Endothelial cell of hepatic sinusoid (primary cell): Measurements from ENCODE around the gene LIX1.
"Not testable (repeated sequence)": the region's sequence is repeated elsewhere in the genome, so short reads cannot be mapped to it uniquely, and the experiment has no call there.

Experiments
- in situ Hi-C: cut with HindIII; loops from 2 replicates; pipeline ENCODE4 v1.10.0; 2017; ENCODE audit warnings: low sequenced_read_pairs

Gene LIX1

GRCh38 chr5:97148288-97148687 is 5.9 kb upstream of the LIX1 start:
- in situ Hi-C loops = no loop called here

DNA sequence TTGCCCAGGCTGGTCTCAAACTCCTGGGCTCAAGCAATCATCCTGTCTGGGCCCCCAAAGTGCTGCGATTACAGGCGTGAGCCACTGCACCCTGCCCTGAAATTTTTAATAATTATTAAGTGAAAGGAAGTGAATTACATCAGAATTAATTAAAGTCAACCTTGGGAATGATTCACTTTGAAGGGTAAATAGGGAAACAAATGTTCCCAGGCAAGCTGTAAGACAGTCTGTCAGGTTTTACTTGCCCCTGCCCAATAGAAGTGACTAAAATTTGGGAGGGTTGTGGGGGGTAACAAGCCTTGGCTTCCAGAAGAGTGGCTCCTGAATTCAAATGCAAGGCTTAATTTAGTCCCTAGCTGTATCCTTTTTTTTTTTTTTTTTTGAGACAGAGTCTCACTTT is 1.3 kb upstream of the LIX1 start:
- in situ Hi-C loops = no loop called here

DNA sequence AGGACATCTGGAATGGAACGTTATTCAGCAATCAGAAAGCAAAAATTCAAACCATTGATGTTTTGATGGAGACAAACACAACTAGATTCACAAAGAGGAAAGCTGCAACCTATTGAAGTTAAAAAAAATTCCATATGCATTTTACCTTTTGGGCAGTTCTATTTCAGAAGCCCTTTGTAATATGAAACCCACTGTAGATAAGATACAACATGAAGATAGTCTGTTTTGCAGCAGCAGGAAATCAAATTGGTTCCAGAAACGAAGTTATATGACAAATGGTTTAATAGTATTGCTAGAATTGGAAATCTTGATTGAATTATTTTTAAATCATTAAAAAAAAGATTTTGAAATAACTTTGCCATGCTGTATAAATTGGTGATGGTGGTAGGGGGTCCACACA is 872 bp downstream of the LIX1 start:
- in situ Hi-C loops = no loop called here

GRCh38 chr5:97141031-97141430 is 1.4 kb downstream of the LIX1 start:
- in situ Hi-C loops = no loop called here

GRCh38 chr5:97140250-97140649 is 2.2 kb downstream of the LIX1 start:
- in situ Hi-C loops = not testable (repeated sequence)

DNA sequence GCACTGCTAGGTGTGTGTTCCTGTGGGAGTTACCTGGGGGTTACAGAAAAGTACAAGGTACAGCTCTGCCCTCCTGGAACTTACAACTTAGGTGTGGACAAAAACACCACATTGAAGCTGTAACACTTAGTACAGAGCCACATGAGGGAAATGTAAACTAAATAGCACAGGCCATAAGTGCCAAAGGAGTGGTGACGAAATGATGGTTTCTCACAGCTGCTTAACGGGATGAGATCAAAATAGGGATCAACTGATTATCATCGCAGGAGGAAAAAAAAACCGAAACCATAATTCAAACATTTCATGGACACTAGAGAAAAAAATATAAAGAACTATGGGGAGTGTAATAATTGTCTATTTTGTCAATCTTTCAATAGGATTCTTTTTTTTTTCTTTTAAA is 5.9 kb downstream of the LIX1 start:
- in situ Hi-C loops = no loop called here

DNA sequence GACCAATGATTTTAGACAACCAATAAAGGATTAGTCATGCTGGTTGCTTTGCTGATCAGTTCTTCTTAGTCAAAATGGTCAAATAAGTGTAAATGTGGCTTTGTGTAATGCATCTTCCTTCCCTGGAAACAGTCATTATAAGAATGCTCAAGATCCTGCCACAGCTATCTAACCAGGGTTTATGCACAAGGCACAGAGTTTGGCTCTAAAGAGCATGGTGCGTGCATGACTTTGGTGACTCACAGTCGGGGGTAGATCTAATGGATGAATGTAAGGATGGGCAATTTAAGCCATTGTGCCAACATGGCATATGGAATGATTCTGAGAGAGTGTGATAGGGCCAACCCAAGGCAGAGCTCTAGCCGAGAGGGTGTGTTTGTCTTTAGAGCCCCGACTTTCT is 6.5 kb downstream of the LIX1 start:
- in situ Hi-C loops = no loop called here

DNA sequence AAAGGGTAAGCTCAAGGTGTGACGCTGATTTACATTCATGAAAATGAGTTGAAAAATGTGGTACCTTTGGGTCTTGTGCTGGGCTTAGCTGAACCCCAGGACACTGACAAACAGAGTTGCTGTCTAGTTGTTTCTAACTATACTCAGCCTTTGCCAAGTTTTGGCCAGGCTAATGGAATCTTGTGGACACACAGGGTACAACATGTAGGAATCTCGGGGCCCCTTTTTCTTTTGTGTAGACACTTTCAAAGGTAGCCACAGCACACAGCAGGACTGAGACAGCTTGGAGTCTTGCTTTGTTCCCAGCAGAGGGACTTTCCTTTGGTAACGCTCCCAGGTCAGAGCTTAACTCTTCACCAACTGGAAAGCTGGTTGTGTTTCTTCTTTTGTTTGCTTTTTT is 7.8 kb downstream of the LIX1 start:
- in situ Hi-C loops = no loop called here

DNA sequence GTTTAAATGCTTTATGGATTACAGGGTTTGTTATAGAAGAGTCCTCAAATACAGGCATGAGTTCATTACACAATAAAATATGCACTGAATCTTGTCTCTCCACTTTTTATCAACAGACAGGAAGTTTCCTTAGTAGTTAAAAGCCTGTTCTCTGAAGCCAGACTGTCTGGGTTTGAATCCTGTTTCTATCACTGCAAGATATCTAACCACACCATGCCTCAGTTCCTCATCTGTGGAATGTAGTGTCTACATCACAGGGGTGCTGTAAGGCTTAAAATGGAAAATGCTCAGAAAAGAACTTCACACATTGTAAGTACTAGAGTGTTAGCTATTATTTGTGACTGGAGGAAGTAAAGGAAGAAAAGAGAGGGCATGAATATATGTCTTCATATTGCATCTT is 9.3 kb downstream of the LIX1 start:
- in situ Hi-C loops = no loop called here

GRCh38 chr5:97131921-97132320 is 10.5 kb downstream of the LIX1 start:
- in situ Hi-C loops = no loop called here

DNA sequence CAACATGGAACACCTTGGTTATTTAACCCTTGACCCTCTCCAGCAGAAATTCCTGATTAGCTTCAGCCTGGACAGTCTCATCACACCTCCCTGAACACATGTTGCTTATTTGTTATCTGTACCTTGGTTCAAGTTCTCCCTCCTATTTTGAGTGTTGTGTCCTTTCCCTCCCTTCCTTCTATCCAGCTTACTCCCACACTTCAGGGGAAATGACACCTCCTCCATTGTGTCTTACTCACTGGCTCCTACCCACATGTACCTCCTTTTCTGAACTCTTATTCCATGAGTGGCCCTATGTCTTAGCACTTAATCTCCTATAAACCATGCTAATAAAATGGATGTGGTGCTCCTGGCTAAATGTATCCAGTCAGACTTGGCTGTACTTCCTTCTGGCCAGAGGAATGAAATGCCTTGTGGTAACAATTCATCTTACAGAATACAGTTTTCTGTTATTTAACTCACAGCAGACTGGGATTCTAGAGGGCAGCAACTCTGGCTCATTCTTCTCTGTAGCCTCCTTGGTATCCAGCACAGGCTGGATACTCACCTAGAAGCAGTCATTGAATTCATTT is 11.2 kb downstream of the LIX1 start:
- in situ Hi-C loops = no loop called here

- in situ Hi-C loops = no loop called here
Measured at GRCh38 chr5:97127727-97128126, 14.7 kb downstream of the LIX1 start.

- in situ Hi-C loops = no loop called here
Measured at GRCh38 chr5:97125125-97125683, 17.2 kb downstream of the LIX1 start.

DNA sequence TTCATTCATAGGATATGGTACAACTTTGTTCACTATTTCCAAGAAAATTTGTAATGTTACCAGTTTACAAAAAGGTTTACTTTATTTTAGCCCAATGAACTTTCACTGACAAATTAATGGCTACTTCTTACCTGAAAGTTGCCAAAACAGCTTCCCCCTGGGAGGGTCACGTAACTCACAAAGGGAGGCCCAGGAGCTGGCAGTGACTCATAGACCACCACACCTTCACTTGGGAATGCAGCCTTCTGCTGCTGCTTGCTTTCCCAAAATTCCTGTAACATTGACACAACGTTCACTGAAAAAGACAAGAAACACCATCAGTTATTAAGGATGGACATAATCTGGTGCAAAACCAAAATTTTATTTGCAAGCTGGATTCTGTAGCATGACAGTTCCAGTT is 18.1 kb downstream of the LIX1 start:
- in situ Hi-C loops = no loop called here

DNA sequence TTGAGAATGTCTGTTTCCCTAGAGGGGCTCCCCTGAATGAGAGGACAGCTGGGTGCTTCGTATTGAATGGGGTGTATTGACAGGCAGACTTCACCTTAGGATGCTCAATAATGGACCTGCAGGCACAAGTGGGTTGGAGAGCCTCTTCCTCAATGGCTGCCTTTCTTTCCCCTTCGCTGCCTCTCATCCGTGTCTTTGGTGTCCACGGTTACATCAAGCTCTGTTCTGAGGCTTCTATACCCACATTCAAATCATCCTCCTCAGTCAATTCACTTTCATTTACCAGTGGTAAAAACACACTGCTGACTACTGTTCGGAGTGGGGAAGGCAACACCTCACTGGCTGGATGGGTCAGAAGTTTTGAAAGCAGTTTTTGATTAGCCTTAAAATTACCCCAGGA is 20.6 kb downstream of the LIX1 start:
- in situ Hi-C loops = no loop called here

GRCh38 chr5:97120195-97120594 is 22.2 kb downstream of the LIX1 start:
- in situ Hi-C loops = no loop called here

DNA sequence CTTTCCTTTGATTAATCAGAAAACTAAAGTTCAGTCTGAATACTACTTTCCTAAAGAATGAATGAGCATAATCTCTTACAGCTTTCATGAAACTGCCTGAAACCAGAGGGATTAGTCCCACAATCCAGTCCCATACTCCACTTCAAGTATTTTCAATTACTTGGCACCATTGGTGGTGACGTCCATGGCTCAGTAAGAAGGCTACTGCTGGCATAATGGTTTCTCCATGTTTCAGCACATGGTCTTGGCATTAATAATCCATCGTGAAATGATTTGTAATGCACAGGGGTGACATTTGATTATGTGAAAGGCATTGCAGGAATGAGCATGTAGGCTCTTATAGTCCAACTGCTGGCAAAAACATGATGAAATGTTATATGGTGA is 23.4 kb downstream of the LIX1 start:
- in situ Hi-C loops = no loop called here

DNA sequence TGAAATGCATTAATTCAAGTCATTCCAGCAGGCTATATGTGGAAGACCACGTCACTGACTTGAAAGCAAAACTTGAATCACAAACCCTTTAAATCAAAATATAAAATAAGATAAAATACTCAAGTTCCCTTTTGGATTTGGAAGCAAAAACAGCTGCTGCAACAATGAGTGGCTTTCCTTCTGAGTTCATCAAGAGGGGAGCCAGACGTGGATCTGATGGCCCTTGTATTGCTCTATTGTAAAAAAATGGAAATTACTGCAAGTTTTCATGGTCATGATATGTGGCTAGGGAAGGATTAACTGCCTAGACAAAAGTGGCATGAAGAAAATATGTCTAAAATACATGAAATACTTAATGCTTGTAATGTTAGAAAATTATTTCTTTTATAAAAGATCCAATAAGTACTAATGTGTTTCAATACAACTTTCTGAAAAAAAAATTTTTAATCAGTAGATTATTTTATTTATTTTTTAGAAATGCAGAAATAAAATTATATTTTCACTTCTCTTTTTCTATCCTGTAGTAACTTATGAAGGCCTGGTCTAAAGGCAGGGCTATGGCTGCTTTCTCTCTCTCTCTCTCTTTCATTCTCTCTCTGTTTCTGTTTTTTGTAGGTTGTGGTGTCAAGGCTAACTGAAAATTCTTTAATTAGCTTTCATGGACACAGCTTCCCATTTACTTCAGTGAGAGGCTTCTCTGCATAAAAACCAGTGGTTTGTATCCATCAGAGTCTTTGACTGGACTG is 24.0 kb downstream of the LIX1 start:
- in situ Hi-C loops = no loop called here

- in situ Hi-C loops = no loop called here
Measured at GRCh38 chr5:97115932-97116331, 26.5 kb downstream of the LIX1 start.

DNA sequence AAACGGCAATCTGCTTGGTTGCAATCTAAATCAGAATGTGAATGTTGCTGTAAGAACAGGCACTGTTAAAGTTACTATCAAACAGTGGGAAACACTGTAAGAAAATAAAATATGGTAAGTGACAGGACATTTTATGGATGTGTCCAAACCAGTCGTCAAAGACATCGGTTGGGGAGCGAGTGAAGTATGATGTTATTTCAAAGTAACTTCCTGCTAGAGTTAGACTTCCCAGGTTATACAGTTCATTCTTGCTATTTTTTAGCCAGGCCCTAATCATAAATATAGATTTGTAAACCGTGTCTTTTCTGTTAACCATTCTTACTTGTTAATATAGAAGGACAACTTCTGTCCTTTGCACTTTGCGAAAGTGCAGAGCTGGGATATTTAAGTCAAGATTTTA is 30.2 kb downstream of the LIX1 start:
- in situ Hi-C loops = loop anchor here (5.0 kb wide), 1 partner anchor 65 kb away; no protein-coding TSS in a partner anchor

DNA sequence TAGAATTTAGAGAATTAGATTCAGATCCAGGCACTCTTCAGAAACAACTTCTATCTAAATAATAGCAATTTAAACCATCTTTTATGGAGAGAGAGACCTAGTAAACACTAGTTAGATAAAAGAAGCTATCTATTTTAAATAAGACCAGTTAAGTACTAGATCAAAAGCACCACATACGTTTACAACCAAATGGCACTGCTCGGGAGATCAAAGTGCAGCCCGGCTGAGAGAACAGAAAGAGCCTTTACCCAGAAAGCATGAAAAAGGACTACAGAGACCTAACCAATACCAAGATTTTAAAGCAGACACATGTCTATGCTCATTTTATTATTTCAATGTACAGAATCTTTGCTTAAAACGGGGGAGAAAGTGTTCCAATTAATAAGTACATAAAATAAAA is 30.8 kb downstream of the LIX1 start:
- in situ Hi-C loops = loop anchor here (5.0 kb wide), 1 partner anchor 64 kb away; no protein-coding TSS in a partner anchor

- in situ Hi-C loops = loop anchor here (5.0 kb wide), 1 partner anchor 64 kb away; no protein-coding TSS in a partner anchor
Measured at GRCh38 chr5:97111004-97111403, 31.4 kb downstream of the LIX1 start.
